Measurements from ENCODE around the gene NR3C2.

NR3C2 gene

DNA sequence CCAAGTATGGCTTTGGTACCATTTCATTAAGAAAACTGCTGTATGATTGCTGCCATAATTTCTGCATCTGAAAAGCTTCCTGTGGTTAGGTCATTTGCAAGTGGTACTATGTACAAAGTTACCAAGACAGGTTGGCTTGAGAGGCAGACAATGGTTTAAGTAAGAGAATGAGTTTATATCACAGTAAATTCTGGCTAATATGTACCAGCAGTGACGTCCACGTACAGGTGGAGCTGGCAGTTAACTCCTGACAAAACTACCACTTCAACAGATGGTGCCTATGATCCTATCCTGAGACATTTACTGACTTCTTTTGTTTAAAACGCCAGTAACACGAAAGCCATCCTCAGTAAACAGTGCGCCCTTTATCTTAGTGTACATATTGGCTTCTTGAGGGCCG is 198.4 kb downstream of the NR3C2 start:
- H3K9ac ChIP-seq (ENCODE audit: low read length) = no peak overlapping the region
- H2AFZ ChIP-seq (ENCODE audit: low read length) = no peak overlapping the region
- H3K36me3 ChIP-seq (replicated peaks; ENCODE audit: insufficient read depth, low read length) = no peaks in the 10 kb centered on the region
- H3K27me3 ChIP-seq (replicated peaks; ENCODE audit: insufficient read depth, low read length) = no peaks in the 10 kb centered on the region
- no peaks in the 10 kb centered on the region for H4K20me1 ChIP-seq (ENCODE audit: insufficient read depth, low read length)
- H3K9me2 ChIP-seq (replicated peaks; ENCODE audit: insufficient read depth, low read length) = no peaks in the 10 kb centered on the region
- no peaks in the 10 kb centered on the region for H3F3A ChIP-seq (ENCODE audit: insufficient read depth, low read length)
- H3K27ac ChIP-seq (ENCODE audit: low read length) = no peak overlapping the region
- H3K4me3 ChIP-seq (ENCODE audit: low read length) = no peak overlapping the region
- TF ChIP-seq EZH2 (optimal IDR thresholded peaks at IDR 0.05; ENCODE audit: low read depth, low read length) (no peak), EZH2phosphoT487 (IDR thresholded peaks at IDR 0.05; ENCODE audit: low read length) (no peak)
- TF ChIP-seq, protein P1, sequence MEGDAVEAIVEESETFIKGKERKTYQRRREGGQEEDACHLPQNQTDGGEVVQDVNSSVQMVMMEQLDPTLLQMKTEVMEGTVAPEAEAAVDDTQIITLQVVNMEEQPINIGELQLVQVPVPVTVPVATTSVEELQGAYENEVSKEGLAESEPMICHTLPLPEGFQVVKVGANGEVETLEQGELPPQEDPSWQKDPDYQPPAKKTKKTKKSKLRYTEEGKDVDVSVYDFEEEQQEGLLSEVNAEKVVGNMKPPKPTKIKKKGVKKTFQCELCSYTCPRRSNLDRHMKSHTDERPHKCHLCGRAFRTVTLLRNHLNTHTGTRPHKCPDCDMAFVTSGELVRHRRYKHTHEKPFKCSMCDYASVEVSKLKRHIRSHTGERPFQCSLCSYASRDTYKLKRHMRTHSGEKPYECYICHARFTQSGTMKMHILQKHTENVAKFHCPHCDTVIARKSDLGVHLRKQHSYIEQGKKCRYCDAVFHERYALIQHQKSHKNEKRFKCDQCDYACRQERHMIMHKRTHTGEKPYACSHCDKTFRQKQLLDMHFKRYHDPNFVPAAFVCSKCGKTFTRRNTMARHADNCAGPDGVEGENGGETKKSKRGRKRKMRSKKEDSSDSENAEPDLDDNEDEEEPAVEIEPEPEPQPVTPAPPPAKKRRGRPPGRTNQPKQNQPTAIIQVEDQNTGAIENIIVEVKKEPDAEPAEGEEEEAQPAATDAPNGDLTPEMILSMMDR (IDR thresholded peaks at IDR 0.05; ENCODE audit: low read length) = no peak
- no peak overlapping the region for H3K4me2 ChIP-seq (ENCODE audit: low read depth, low read length)
- H3K4me1 ChIP-seq (ENCODE audit: low read length) = no peaks in the 10 kb centered on the region
- no peaks in the 10 kb centered on the region for H3K79me2 ChIP-seq (ENCODE audit: low read length)
- H3K9me3 ChIP-seq (replicated peaks; ENCODE audit: insufficient read depth, low read length) = no peaks in the 10 kb centered on the region
- DNase-seq = no peak

DNA sequence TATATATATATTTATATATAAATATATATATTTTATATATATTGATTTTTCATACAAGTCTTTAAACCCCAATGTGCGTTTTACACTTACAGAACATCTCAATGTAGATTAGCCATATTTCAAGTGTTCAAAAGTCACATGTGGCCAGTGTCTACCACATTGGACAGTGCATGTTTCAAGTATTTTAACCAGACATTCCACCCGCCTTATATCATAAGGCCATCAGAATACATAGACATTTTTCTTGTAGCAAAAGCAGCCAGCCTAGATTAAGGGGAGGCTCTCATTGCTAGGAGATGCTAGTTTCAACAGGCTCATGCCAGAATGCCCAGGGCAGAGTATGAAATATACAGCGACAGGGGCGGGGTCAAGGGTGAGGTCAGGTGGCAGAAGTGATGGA is 202.0 kb downstream of the NR3C2 start:
- Histone ChIP-seq H3F3A (ENCODE audit: insufficient read depth, low read length) (no peaks in the 10 kb centered on the region), H3K27me3 (replicated peaks; ENCODE audit: insufficient read depth, low read length) (no peaks in the 10 kb centered on the region), H2AFZ (ENCODE audit: low read length) (no peak overlapping the region), H3K4me3 (ENCODE audit: low read length) (no peak overlapping the region), H3K79me2 (ENCODE audit: low read length) (no peaks in the 10 kb centered on the region), H3K36me3 (replicated peaks; ENCODE audit: insufficient read depth, low read length) (no peaks in the 10 kb centered on the region), H3K4me1 (ENCODE audit: low read length) (no peaks in the 10 kb centered on the region), H3K27ac (ENCODE audit: low read length) (no peak overlapping the region), H3K4me2 (ENCODE audit: low read depth, low read length) (no peak overlapping the region), H3K9ac (ENCODE audit: low read length) (no peak overlapping the region), H3K9me2 (replicated peaks; ENCODE audit: insufficient read depth, low read length) (no peaks in the 10 kb centered on the region), H3K9me3 (replicated peaks; ENCODE audit: insufficient read depth, low read length) (no peaks in the 10 kb centered on the region), H4K20me1 (ENCODE audit: insufficient read depth, low read length) (no peaks in the 10 kb centered on the region)
- no peak for DNase-seq
- no peak for TF ChIP-seq EZH2phosphoT487 (IDR thresholded peaks at IDR 0.05; ENCODE audit: low read length)
- TF ChIP-seq EZH2 (optimal IDR thresholded peaks at IDR 0.05; ENCODE audit: low read depth, low read length) = no peak
- TF ChIP-seq, protein P1 (IDR thresholded peaks at IDR 0.05; ENCODE audit: low read length) = no peak

DNA sequence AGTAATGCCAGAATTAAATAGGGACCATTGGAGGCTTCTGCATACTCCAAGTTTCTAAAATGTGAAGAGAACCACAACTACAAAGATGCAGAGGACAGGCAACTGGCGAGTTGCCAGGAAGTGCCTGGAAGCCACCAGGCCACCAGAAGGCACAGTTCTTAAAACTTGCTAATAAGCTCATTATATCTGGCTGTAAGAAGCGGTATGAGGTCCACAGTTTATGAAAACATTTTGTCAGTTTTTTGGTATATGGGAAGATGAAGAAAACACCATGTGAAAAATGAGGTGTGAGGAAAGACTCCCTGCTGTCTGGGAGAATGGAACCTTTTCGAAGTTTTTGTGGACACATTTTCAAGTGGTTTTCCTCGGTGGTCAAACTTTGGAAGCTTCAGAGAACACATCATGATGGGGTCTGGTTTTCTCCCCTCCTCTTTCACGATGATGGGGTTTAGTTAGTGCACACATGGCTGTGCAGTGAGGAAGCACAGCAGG is 202.7 kb downstream of the NR3C2 start:
- no peak for DNase-seq
- no peak overlapping the region for H2AFZ ChIP-seq (ENCODE audit: low read length)

More for the DNA sequence above, 202.7 kb downstream of the NR3C2 start:
- Histone ChIP-seq H3K4me2 (ENCODE audit: low read depth, low read length) (no peak overlapping the region), H3K27me3 (replicated peaks; ENCODE audit: insufficient read depth, low read length) (no peaks in the 10 kb centered on the region), H3K4me1 (ENCODE audit: low read length) (no peaks in the 10 kb centered on the region), H3K9me2 (replicated peaks; ENCODE audit: insufficient read depth, low read length) (no peaks in the 10 kb centered on the region), H3K9me3 (replicated peaks; ENCODE audit: insufficient read depth, low read length) (no peaks in the 10 kb centered on the region), H3K9ac (ENCODE audit: low read length) (no peak overlapping the region), H3K4me3 (ENCODE audit: low read length) (no peak overlapping the region), H4K20me1 (ENCODE audit: insufficient read depth, low read length) (no peaks in the 10 kb centered on the region), H3K27ac (ENCODE audit: low read length) (no peak overlapping the region), H3K36me3 (replicated peaks; ENCODE audit: insufficient read depth, low read length) (no peaks in the 10 kb centered on the region), H3K79me2 (ENCODE audit: low read length) (no peaks in the 10 kb centered on the region), H3F3A (ENCODE audit: insufficient read depth, low read length) (no peaks in the 10 kb centered on the region)
- TF ChIP-seq, protein P1 (IDR thresholded peaks at IDR 0.05; ENCODE audit: low read length) = no peak
- TF ChIP-seq EZH2 (optimal IDR thresholded peaks at IDR 0.05; ENCODE audit: low read depth, low read length) (no peak), EZH2phosphoT487 (IDR thresholded peaks at IDR 0.05; ENCODE audit: low read length) (no peak)
